ENCODE data around the gene KLRC1.
"Not testable (repeated sequence)": the region's sequence is repeated elsewhere in the genome, so short reads cannot be mapped to it uniquely, and the experiment has no call there.

Gene KLRC1

GRCh38 chr12:10448236-10448635 lies 4.9 kb downstream of the KLRC1 start:
- Histone ChIP-seq H3K9me3 (ENCODE audit: control extremely low read depth in 1 of 5, control insufficient read depth in 4 of 5, insufficient read depth in 2 of 5, low read depth in 1 of 5, low read length in 4 of 5) (no peaks in the 10 kb centered on the region), H3K36me3 (ENCODE audit: control insufficient read depth in 4 of 4, insufficient read depth in 4 of 4, low read length in 3 of 4) (no peaks in the 10 kb centered on the region), H3K4me3 (ENCODE audit: control insufficient read depth in 1 of 7, extremely low read depth in 1 of 7, insufficient read depth in 4 of 7, low read depth in 2 of 7, low read length in 6 of 7) (no peak overlapping the region), H3K27me3 (replicated peaks in 2 of 5; ENCODE audit: control insufficient read depth in 4 of 5, insufficient read depth in 5 of 5, low read length in 4 of 5) (peaks cover 0 to 17% (median 0%) of the 10 kb centered on the region in 5 experiments), H3K27ac (ENCODE audit: insufficient read depth in 1 of 2, low read depth in 1 of 2, low read length in 2 of 2, poor library complexity in 1 of 2, severe bottlenecking in 2 of 2) (no peak overlapping the region), H3K4me1 (ENCODE audit: control extremely low read depth in 1 of 4, control insufficient read depth in 4 of 4, insufficient read depth in 4 of 4, low read length in 3 of 4) (no peaks in the 10 kb centered on the region)
- ChIA-PET CTCF (no interaction called here), POLR2A (no interaction called here)
- DNase-seq = no peak
- WGBS (ENCODE audit: insufficient coverage) = no CpG with 5 or more reads among the region's 4 CpGs

DNA sequence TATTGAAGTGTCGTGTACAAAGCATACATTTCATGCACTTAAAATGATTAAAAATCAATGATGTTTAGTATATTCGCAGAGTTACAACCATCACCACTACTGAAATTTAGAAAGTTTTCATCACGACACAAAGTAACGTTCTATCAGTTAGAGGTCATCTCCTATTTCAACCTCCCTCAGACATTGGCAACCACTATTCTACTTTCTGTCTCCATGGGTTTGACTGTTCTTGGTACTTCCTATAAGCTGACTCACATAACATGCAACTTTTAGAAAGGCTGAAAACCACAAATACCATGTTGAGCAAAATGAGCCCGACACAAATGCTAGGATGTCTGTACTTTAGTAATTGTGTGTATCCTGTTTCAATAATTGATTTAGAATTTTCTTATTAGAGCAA lies 7.1 kb downstream of the KLRC1 start:
- H3K4me1 ChIP-seq (ENCODE audit: control extremely low read depth in 1 of 4, control insufficient read depth in 4 of 4, insufficient read depth in 4 of 4, low read length in 3 of 4); H3K9me3 ChIP-seq (ENCODE audit: control extremely low read depth in 1 of 5, control insufficient read depth in 4 of 5, insufficient read depth in 2 of 5, low read depth in 1 of 5, low read length in 4 of 5); H3K27ac ChIP-seq (ENCODE audit: insufficient read depth in 1 of 2, low read depth in 1 of 2, low read length in 2 of 2, poor library complexity in 1 of 2, severe bottlenecking in 2 of 2); DNase-seq; H3K4me3 ChIP-seq (ENCODE audit: control insufficient read depth in 1 of 7, extremely low read depth in 1 of 7, insufficient read depth in 4 of 7, low read depth in 2 of 7, low read length in 6 of 7); H3K36me3 ChIP-seq (ENCODE audit: control insufficient read depth in 4 of 4, insufficient read depth in 4 of 4, low read length in 3 of 4); CTCF ChIA-PET; POLR2A ChIA-PET: not testable (repeated sequence)
- H3K27me3 ChIP-seq (replicated peaks in 2 of 5; ENCODE audit: control insufficient read depth in 4 of 5, insufficient read depth in 5 of 5, low read length in 4 of 5) = peaks cover 0 to 21% (median 0%) of the 10 kb centered on the region in 5 experiments
- WGBS (ENCODE audit: insufficient coverage) = no CpG with 5 or more reads among the region's 5 CpGs

DNA sequence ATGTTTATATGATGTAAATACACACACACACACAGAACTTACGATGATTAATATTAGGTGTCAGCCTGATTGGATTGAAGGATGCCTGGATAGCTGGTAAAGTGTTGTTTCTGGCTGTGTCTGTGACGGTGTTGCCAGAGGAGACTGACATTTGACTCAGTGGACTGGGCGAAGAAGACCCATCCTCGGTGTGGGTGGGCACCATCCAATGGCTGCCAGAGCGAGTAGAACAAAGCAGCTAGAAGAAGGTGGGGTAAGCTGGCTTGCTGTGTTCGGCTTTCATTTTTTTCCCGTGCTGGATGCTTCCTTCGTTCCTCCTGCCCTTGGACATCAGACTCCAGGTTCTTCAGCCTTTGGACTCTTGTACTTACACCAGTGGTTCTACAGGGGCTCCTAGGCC lies 12.0 kb downstream of the KLRC1 start:
- H3K27ac ChIP-seq (ENCODE audit: insufficient read depth in 1 of 2, low read depth in 1 of 2, low read length in 2 of 2, poor library complexity in 1 of 2, severe bottlenecking in 2 of 2); H3K4me1 ChIP-seq (ENCODE audit: control extremely low read depth in 1 of 4, control insufficient read depth in 4 of 4, insufficient read depth in 4 of 4, low read length in 3 of 4); CTCF ChIA-PET; H3K9me3 ChIP-seq (ENCODE audit: control extremely low read depth in 1 of 5, control insufficient read depth in 4 of 5, insufficient read depth in 2 of 5, low read depth in 1 of 5, low read length in 4 of 5); DNase-seq; H3K36me3 ChIP-seq (ENCODE audit: control insufficient read depth in 4 of 4, insufficient read depth in 4 of 4, low read length in 3 of 4); POLR2A ChIA-PET; H3K27me3 ChIP-seq (replicated peaks in 2 of 5; ENCODE audit: control insufficient read depth in 4 of 5, insufficient read depth in 5 of 5, low read length in 4 of 5); H3K4me3 ChIP-seq (ENCODE audit: control insufficient read depth in 1 of 7, extremely low read depth in 1 of 7, insufficient read depth in 4 of 7, low read depth in 2 of 7, low read length in 6 of 7): not testable (repeated sequence)
- WGBS (ENCODE audit: insufficient coverage) = 94% methylated on average over 6 of the region's 8 CpGs

- CTCF ChIA-PET; H3K27me3 ChIP-seq (replicated peaks in 2 of 5; ENCODE audit: control insufficient read depth in 4 of 5, insufficient read depth in 5 of 5, low read length in 4 of 5); POLR2A ChIA-PET; H3K4me3 ChIP-seq (ENCODE audit: control insufficient read depth in 1 of 7, extremely low read depth in 1 of 7, insufficient read depth in 4 of 7, low read depth in 2 of 7, low read length in 6 of 7); H3K4me1 ChIP-seq (ENCODE audit: control extremely low read depth in 1 of 4, control insufficient read depth in 4 of 4, insufficient read depth in 4 of 4, low read length in 3 of 4); H3K27ac ChIP-seq (ENCODE audit: insufficient read depth in 1 of 2, low read depth in 1 of 2, low read length in 2 of 2, poor library complexity in 1 of 2, severe bottlenecking in 2 of 2); DNase-seq; H3K36me3 ChIP-seq (ENCODE audit: control insufficient read depth in 4 of 4, insufficient read depth in 4 of 4, low read length in 3 of 4); H3K9me3 ChIP-seq (ENCODE audit: control extremely low read depth in 1 of 5, control insufficient read depth in 4 of 5, insufficient read depth in 2 of 5, low read depth in 1 of 5, low read length in 4 of 5): not testable (repeated sequence)
- no CpG with 5 or more reads among the region's 2 CpGs for WGBS (ENCODE audit: insufficient coverage)
These were observed 13.4 kb downstream of the KLRC1 start for GRCh38 chr12:10439608-10440274.

DNA sequence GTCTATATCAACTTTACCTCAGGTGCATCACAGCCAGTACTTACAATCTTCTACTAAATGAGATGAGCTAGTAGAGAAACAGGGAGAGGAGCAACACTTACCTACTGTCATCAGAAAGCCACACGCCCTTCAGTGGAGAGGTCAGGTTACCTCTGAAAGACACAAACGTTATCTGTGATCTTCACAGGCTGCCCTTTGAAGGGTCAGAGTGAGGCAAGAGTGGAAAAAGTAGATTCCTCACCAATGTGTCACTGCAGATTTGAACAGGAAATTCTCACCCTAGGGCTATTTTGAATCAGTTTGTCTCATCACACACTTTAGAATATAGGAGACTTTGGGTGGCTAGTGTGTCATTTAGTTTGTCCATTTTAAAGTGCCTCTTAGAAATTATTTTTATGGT lies 15.6 kb downstream of the KLRC1 start:
- H3K4me3 ChIP-seq (ENCODE audit: control insufficient read depth in 1 of 7, extremely low read depth in 1 of 7, insufficient read depth in 4 of 7, low read depth in 2 of 7, low read length in 6 of 7); H3K36me3 ChIP-seq (ENCODE audit: control insufficient read depth in 4 of 4, insufficient read depth in 4 of 4, low read length in 3 of 4); DNase-seq; H3K9me3 ChIP-seq (ENCODE audit: control extremely low read depth in 1 of 5, control insufficient read depth in 4 of 5, insufficient read depth in 2 of 5, low read depth in 1 of 5, low read length in 4 of 5); H3K4me1 ChIP-seq (ENCODE audit: control extremely low read depth in 1 of 4, control insufficient read depth in 4 of 4, insufficient read depth in 4 of 4, low read length in 3 of 4); H3K27ac ChIP-seq (ENCODE audit: insufficient read depth in 1 of 2, low read depth in 1 of 2, low read length in 2 of 2, poor library complexity in 1 of 2, severe bottlenecking in 2 of 2); POLR2A ChIA-PET; CTCF ChIA-PET: not testable (repeated sequence)
- peaks cover 0 to 16% (median 0%) of the 10 kb centered on the region in 5 experiments for H3K27me3 ChIP-seq (replicated peaks in 2 of 5; ENCODE audit: control insufficient read depth in 4 of 5, insufficient read depth in 5 of 5, low read length in 4 of 5)
- no CpG with 5 or more reads among the region's 2 CpGs for WGBS (ENCODE audit: insufficient coverage)

DNA sequence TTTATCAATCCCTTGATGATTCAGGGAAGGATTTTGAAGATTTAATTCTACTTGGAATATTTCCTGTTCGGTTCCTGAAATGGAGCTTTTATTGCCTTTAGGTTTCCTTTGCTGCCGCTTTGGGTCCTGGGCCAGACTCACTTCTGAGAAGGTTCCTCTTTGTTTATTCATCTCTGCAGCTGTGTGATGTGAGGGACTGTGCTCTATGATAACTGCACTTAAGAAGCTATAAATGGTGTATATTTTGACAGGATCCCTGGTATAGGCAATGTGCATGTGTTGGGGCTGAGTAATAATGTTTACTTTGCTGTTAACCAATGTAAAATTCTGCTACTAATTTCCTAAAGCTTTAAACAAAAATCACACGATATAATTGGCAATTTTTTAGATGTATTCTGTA lies 17.4 kb downstream of the KLRC1 start, which contains the start of gene KLRC2:
KLRC2 (minus strand) TSS at position 195 of the 400 bp plus-strand sequence; CDS start at position 171, 24 bp downstream.
- CTCF ChIA-PET; H3K4me1 ChIP-seq (ENCODE audit: control extremely low read depth in 1 of 4, control insufficient read depth in 4 of 4, insufficient read depth in 4 of 4, low read length in 3 of 4); H3K27ac ChIP-seq (ENCODE audit: insufficient read depth in 1 of 2, low read depth in 1 of 2, low read length in 2 of 2, poor library complexity in 1 of 2, severe bottlenecking in 2 of 2); POLR2A ChIA-PET; H3K36me3 ChIP-seq (ENCODE audit: control insufficient read depth in 4 of 4, insufficient read depth in 4 of 4, low read length in 3 of 4); H3K9me3 ChIP-seq (ENCODE audit: control extremely low read depth in 1 of 5, control insufficient read depth in 4 of 5, insufficient read depth in 2 of 5, low read depth in 1 of 5, low read length in 4 of 5); H3K4me3 ChIP-seq (ENCODE audit: control insufficient read depth in 1 of 7, extremely low read depth in 1 of 7, insufficient read depth in 4 of 7, low read depth in 2 of 7, low read length in 6 of 7): not testable (repeated sequence)
- peaks cover 0 to 23% (median 0%) of the 10 kb centered on the region in 5 experiments for H3K27me3 ChIP-seq (replicated peaks in 2 of 5; ENCODE audit: control insufficient read depth in 4 of 5, insufficient read depth in 5 of 5, low read length in 4 of 5)
- WGBS (ENCODE audit: insufficient coverage) = no CpG with 5 or more reads among the region's 3 CpGs
- DNase-seq = peak; percentile 50 to 92 (median 87)

DNA sequence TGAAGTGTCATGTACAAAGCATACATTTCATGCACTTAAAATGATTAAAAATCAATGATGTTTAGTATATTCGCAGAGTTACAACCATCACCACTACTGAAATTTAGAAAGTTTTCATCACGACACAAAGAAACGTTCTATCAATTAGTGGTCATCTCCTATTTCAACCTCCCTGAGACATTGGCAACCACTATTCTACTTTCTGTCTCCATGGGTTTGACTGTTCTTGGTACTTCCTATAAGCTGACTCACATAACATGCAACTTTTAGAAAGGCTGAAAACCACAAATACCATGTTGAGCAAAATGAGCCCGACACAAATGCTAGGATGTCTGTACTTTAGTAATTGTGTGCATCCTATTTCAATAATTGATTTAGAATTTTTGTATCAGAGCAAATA lies 22.6 kb downstream of the KLRC1 start:
- H3K4me3 ChIP-seq (ENCODE audit: control insufficient read depth in 1 of 7, extremely low read depth in 1 of 7, insufficient read depth in 4 of 7, low read depth in 2 of 7, low read length in 6 of 7); H3K9me3 ChIP-seq (ENCODE audit: control extremely low read depth in 1 of 5, control insufficient read depth in 4 of 5, insufficient read depth in 2 of 5, low read depth in 1 of 5, low read length in 4 of 5); H3K27ac ChIP-seq (ENCODE audit: insufficient read depth in 1 of 2, low read depth in 1 of 2, low read length in 2 of 2, poor library complexity in 1 of 2, severe bottlenecking in 2 of 2); H3K4me1 ChIP-seq (ENCODE audit: control extremely low read depth in 1 of 4, control insufficient read depth in 4 of 4, insufficient read depth in 4 of 4, low read length in 3 of 4); CTCF ChIA-PET; POLR2A ChIA-PET; DNase-seq; H3K36me3 ChIP-seq (ENCODE audit: control insufficient read depth in 4 of 4, insufficient read depth in 4 of 4, low read length in 3 of 4): not testable (repeated sequence)
- WGBS (ENCODE audit: insufficient coverage) = no CpG with 5 or more reads among the region's 4 CpGs
- peaks cover 0 to 46% (median 0%) of the 10 kb centered on the region in 5 experiments for H3K27me3 ChIP-seq (replicated peaks in 2 of 5; ENCODE audit: control insufficient read depth in 4 of 5, insufficient read depth in 5 of 5, low read length in 4 of 5)

Measured in common myeloid progenitor, CD34-positive (primary cell).